Lower leg skin (tissue), 3 donors: ENCODE results near the gene GOLGA8S.

Experiments
- CTCF ChIP-seq, 3 donors: fragments of 450-650 bp; IDR thresholded peaks; one replicate each; pipeline ENCODE4 v1.5.1; 2016; ENCODE audit warnings: antibody characterized with exemption in 3 of 3, mild to moderate bottlenecking in 3 of 3, moderate library complexity in 2 of 3
- POLR2A ChIP-seq, 2 donors: fragments of 450-650 bp; IDR thresholded peaks; one replicate each; pipeline ENCODE4 v1.6.1; 2016 to 2017; ENCODE audit warnings: antibody characterized with exemption in 2 of 2, mild to moderate bottlenecking in 1 of 2, moderate library complexity in 1 of 2

GRCh38 chr15:23372284-23372683 is 17.7 kb downstream of the GOLGA8S start:
- no peak for TF ChIP-seq CTCF (IDR thresholded peaks at IDR 0.05)
- no peak for TF ChIP-seq POLR2A (IDR thresholded peaks at IDR 0.05)
